Epithelial cell of proximal tubule (primary cell): ENCODE data around the gene EHBP1. TPM values are rescaled to one million over a fixed set of nuclear protein-coding genes. Genes with fewer than 3 reads are reported as not detected.

ENCODE experiments used
- DNase-seq: peaks from one replicate; pipeline ENCODE4 v3.0.0-alpha.2; 2011; ENCODE audit warnings: low read depth
- H3K4me3 ChIP-seq: 2 replicates; pipeline ENCODE4 v1.5.1; 2011; ENCODE audit warnings: low read depth, mild to moderate bottlenecking, low read length
- total RNA-seq: library from RNA; depleted of rRNA; stranded (reverse); fragments of >200 nt; gene quantifications from 2 replicates; pipeline ENCODE4 v1.2.3, GENCODE V29; 2015
- TF ChIP-seq, protein P1 (sequence below): conservative IDR thresholded peaks from 2 replicates; pipeline ENCODE4 v1.5.1; 2012; ENCODE audit warnings: low read depth, mild to moderate bottlenecking, low read length

Gene EHBP1
- total RNA-seq, 1 donor from 2014 or later = 18.1 TPM

- no peak overlapping the region for H3K4me3 ChIP-seq
- TF ChIP-seq, protein P1, sequence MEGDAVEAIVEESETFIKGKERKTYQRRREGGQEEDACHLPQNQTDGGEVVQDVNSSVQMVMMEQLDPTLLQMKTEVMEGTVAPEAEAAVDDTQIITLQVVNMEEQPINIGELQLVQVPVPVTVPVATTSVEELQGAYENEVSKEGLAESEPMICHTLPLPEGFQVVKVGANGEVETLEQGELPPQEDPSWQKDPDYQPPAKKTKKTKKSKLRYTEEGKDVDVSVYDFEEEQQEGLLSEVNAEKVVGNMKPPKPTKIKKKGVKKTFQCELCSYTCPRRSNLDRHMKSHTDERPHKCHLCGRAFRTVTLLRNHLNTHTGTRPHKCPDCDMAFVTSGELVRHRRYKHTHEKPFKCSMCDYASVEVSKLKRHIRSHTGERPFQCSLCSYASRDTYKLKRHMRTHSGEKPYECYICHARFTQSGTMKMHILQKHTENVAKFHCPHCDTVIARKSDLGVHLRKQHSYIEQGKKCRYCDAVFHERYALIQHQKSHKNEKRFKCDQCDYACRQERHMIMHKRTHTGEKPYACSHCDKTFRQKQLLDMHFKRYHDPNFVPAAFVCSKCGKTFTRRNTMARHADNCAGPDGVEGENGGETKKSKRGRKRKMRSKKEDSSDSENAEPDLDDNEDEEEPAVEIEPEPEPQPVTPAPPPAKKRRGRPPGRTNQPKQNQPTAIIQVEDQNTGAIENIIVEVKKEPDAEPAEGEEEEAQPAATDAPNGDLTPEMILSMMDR = no peak
- DNase-seq = no peak
Measured at GRCh38 chr2:62662554-62662953, 43.0 kb upstream of the EHBP1 start.

DNA sequence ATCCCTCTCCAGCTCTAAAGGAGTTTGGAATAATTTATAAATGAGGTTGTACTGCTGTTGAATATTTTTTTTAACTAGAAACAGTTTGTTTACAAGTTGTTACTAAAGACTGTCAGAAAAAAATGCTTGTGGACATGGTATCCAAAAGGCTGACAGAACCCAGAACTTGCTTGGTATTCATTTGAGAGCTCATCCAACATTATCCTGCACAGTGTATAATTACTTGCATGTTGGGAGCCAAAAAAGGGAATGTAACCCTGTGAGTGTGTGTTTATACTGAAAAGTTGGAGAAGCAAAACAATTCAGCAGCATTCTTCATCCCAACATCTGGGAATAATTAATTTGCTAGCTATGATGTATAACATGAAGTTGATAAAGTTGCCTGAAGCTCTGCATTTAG, 42.1 kb upstream of the EHBP1 start:
- DNase-seq = no peak
- no peak overlapping the region for H3K4me3 ChIP-seq
- TF ChIP-seq, protein P1 = no peak

- H3K4me3 ChIP-seq = no peak overlapping the region
- no peak for DNase-seq
- TF ChIP-seq, protein P1 = no peak
Measured at GRCh38 chr2:62663920-62664795, 41.4 kb upstream of the EHBP1 start.

DNA sequence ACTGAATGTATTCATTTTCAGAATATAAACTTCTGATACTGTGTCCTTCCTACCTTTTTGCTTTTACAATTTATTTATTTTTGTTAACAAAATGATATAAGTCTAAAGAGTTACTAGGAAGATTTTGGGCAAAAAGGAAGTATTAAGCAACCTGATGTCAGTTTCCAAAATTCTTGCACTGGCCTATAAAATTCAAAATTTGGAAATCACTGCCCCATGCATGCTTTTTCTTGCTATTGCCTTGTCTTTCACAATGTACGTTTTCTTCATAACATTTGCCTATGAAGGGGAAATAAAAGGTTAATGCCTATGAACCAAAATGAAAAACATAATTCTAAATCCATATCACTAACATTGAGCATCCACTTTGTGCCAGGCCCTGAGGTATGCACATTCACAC, 40.1 kb upstream of the EHBP1 start:
- DNase-seq = no peak
- TF ChIP-seq, protein P1 = no peak
- H3K4me3 ChIP-seq = no peak overlapping the region

DNA sequence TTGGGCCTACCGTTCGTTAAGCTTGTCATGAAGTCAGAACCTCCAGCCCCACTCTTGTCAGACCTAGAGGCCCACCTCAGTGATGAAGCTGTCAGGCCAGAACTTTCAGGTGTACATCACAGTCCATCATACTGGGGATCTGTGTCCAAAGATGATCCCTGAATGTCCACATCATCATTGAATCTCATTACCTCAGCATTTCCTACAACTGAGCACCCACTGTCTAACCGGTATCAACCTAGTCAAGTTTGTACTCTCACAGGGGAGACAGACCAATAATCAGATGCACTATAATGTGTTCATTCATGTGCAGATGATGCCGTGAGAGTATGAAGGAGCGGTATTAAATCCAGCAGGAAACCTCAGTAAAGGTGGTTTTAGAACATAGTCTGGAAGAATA, 36.3 kb upstream of the EHBP1 start:
- no peak overlapping the region for H3K4me3 ChIP-seq
- DNase-seq = no peak
- TF ChIP-seq, protein P1 = no peak

- TF ChIP-seq, protein P1 = no peak
- peak; percentile 61 for DNase-seq
- no peak overlapping the region for H3K4me3 ChIP-seq
Measured at GRCh38 chr2:62672601-62673000, 32.9 kb upstream of the EHBP1 start.

DNA sequence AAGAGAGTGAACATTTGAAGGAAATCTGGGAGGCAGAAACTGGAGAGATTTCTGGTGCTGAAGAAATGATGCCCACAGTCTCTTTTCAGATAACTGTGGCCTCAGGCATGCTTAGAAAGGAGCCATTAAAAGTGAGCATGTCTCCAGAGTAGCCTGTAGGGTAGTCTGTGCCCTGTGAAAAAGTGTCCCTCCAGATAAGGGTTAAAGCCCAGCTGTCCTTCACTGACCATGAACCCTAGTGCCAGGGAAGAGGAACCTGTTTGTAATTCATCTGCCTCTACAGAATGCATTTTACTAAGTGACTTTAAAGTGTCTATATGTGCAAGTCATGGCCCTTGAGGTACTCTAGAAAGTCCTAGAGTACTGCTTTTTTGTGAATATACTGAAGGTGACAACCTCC, 30.5 kb upstream of the EHBP1 start:
- no peak overlapping the region for H3K4me3 ChIP-seq
- DNase-seq = no peak
- TF ChIP-seq, protein P1 = no peak
